IPS-NIHi7 (cell line): Measurements from ENCODE around the gene TMPRSS13.
"Not testable (repeated sequence)": the region's sequence is repeated elsewhere in the genome, so short reads cannot be mapped to it uniquely, and the experiment has no call there.

Source experiments
- DNase-seq: peaks from one replicate; pipeline ENCODE4 v3.0.0; 2012; ENCODE audit warnings: mixed read lengths; ENCODE audit errors: extremely low spot score

Gene TMPRSS13

GRCh38 chr11:117931331-117931950 lies 2.2 kb upstream of the TMPRSS13 start:
- DNase-seq, result no peak

- DNase-seq, result no peak
These were observed 1.6 kb upstream of the TMPRSS13 start for GRCh38 chr11:117930668-117931330.

GRCh38 chr11:117929916-117930570 lies 841 bp upstream of the TMPRSS13 start:
- DNase-seq, result no peak

- no peak for DNase-seq
These were observed 608 bp downstream of the TMPRSS13 start for GRCh38 chr11:117928446-117929141.

DNA sequence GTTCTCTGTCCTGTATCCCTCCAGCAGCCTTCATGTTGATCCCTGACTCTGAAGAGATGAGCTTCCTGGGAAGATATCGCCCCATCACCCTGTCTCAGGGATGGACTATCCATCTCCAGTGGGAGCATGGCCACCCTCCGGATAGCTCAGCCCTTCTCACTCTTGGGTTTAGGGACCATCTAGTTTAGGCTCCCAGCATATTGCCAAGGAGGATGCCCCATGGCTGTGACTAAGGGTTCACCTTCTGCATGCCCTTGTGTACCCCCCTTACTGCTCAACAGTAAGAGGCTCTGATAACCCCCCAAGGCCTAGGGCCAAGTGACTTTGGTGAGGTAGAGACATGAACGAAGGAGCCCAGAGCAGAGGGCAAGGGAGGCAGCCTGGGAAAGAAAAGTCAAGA lies 1.3 kb downstream of the TMPRSS13 start:
- DNase-seq, result no peak

DNA sequence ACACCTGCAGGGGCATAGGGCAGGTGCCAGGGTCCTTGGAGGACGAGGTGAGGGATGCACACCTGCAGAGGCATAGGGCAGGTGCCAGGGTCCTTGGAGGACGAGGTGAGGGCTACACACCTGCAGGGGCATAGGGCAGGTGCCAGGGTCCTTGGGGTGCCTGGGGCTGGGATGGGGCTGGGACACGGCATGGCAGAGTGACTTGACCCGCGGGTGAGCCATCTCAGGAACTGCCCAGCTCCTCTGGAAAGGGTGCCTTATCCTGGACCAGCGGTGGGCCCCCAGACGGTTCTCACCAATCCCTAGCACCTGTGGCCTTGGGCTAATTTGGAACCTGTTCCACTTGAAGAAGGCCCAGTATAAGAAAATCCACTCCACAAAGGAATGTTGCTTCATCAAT lies 3.0 kb downstream of the TMPRSS13 start:
- DNase-seq, result not testable (repeated sequence)

DNA sequence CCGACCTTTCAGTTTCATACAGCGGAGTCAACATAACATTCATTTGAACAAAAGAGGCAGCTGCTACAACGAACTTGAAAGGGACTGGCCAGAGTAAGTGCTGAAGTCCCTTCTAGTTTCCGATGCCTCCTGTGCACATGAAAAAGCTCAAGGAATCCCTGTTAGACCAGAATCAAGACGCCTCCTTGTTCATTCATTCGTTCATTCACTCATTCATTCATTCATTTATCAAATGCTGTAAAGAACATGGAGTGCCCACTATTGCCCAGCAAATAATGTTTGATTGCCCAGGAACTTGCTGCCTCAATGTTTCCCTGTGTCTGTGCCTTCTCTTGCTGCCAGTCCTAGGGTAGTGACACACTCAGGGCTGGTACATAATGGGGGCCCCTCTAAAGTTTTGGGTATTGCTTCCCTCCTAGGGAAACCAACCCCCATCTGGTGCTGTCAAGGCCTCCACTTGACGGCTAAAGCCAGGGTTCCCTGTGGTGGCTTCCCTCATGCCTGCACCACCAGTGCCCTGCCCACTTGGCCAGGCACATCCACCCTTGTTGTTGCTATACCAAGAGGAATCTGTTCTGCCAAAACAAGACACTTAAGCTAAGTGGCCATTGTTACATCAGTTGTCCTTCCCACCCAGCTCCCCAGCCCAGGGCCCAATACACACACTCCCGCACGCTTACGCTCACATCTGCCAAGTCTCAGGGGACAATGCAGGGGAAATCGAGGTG lies 3.8 kb downstream of the TMPRSS13 start:
- no peak for DNase-seq

GRCh38 chr11:117924631-117925170 lies 4.5 kb downstream of the TMPRSS13 start:
- DNase-seq, result no peak

DNA sequence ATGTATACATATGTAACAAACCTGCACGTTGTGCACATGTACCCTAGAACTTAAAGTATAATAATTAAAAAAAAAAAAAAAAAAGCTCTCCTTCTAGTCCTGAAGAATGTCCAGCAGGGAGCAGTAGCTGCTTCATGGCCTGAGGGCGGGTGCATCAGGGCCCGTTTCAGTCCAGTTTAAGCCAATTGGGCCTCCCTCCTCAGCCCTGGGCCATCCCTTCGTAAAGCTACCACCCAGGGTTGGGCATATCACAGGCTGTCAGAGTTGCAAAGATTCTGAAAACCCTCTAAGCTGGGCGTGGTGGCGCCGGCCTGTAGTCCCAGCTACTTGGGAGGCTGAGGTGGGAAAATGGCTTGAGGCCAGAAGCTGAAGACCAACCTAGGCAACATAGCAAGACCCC lies 5.4 kb downstream of the TMPRSS13 start:
- no peak for DNase-seq

- no peak for DNase-seq
These were observed 5.9 kb downstream of the TMPRSS13 start for GRCh38 chr11:117923275-117923674.

DNA sequence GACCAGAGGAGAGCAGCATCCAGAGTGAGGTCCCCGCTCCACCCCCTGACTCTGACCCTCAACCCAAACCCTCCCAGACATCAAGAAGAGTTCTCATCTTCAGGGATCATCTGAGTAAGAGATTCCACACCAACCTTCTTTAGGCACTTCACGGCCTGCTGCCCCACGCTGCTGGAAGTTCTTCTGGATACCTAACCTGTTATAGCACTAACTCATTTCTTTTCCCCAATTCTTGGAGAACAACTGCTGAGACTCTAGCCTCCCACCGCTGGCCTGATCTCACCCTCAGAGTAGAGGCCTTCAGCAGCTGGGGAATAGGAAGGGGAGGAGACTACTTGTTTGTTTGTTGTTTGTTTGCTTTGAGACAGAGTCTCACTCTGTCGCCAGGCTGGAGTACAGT lies 7.3 kb downstream of the TMPRSS13 start:
- DNase-seq, result no peak

- DNase-seq, result no peak
These were observed 7.7 kb downstream of the TMPRSS13 start for GRCh38 chr11:117921456-117921855.

DNA sequence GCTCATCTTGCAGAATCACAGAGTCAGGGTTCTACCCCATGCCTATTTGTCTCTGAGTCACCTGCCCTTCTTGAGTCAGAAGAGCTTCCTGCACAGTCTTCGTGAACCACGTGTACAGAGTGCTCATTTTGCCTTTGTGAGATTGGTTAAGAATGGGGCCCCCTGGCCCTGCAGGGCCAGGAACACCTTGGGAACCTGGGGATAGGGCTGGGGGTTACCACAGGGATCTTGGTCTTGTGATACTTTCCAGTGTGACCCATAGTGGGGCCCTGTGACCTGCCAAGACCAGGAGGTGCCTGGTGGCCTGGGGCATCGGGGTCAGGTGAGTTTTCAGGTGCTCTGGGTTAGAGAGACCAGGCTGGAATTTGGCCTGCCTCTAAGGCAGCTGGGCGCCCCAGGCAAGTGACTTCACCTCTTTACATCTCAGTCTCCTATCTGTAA lies 9.4 kb downstream of the TMPRSS13 start:
- no peak for DNase-seq

- no peak for DNase-seq
These were observed 9.9 kb downstream of the TMPRSS13 start for GRCh38 chr11:117919341-117919740.

GRCh38 chr11:117918366-117919255 lies 10.6 kb downstream of the TMPRSS13 start:
- DNase-seq, result no peak

DNA sequence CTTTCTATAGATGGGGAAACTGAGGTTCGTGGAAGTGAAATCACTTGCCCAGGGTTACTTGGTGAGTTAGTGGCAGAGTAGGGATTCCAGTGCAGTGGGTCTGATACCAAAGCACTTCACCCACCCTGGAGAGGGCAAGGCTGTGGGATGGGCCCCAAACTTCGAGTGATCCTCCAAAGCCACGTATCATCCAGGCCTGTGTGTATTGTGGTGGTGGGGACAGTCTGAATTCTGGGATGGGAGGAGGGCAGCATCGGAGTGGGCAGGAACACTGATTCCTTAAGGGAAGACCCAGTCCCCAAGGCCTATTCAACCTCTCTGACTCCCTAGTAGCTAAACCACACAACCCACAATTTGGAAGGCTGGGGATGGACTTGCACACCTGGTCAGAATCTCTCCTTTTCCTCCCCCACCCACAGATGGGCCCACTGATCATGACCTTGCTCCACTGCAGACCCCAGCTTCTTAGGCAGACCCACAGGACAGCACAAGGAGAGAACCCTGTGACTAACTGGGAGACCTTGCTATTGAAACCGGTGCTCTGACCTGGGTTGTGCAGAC lies 11.5 kb downstream of the TMPRSS13 start:
- no peak for DNase-seq

DNA sequence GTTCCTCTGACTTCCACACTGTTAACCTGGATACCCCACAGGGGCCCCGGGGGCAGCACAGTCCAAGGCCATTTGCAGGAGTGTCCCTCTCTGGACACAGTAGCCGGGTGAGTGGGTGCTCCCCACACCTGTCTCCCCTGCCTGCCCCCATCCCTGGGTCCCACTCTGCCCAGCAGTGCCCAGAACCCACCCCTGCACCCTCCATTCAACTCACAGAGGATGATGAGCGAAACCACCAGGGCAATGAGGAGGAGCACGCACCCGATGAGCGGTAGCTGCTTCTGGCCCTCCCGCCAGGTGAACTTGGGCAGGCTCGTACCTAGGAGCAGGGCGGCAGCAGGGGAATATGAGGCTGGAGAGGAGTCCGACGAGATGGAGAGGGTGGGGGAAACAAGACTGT lies 12.2 kb downstream of the TMPRSS13 start:
- no peak for DNase-seq

DNA sequence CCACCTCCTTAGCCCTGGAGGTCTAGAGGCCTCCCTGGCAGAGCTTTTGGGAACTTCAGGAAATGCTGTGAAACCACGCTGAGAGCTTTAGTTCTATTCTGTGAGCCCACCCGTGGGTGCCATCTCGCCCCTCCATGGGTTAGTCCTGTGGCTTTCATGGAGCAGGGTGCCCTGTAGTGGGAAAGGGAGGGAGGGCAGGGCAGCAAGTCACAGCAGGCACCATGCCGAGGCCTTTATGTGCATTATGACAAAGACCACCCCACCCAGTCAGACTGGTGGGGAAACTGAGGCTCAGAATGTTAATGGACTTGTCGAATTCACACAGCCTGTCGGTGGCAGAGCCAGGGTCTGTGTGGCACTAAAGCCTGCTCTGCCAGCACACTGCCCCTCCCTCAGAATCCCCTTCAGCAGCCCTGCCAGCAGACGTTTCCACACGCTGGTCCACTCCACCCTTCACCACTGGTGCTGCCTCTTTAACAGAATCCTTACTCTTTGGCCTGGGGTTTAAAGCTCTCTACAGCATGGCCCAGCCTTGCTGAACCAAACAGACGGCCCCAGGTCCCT lies 13.4 kb downstream of the TMPRSS13 start:
- no peak for DNase-seq

DNA sequence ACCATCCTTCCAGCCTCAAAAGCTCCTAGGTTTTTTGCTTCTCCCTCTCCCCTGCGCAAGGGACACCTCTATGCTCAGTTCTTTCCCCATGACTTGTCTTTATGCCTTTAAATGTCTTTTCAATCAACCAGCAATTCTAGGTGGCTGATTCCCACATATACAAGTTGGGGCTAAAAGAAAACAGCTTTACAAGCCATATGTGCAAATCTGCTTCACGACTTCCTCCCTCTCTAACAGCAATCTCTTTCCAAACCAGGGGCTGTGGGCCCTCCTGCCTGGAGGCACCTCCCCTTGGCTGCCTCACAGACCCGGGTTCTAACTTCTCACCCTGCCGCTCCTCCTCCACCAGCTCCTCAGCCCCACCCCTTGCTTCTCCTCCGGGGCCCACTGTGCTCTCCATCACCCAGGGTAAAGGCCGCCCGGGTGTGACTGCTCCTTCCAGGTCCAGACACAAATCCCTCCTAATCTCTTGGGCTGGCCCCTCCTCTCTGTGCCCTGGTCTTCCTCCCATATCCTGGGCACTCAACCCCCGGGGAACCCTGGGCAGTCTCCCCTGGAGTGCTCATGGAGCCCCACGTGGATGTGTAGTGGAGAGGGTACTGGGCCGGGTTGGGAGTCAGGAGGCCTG lies 14.1 kb downstream of the TMPRSS13 start:
- DNase-seq, result peak; percentile 41
